LNCaP clone FGC (cell line): ENCODE results near the gene KCP.

ENCODE experiments used
- DNase-seq: peaks from one replicate; pipeline ENCODE4 v3.0.0-alpha.2; 2011; ENCODE audit warnings: low read depth
- H3K4me3 ChIP-seq: 2 replicates; pipeline ENCODE4 v1.5.1; 2011; ENCODE audit warnings: mild to moderate bottlenecking, low read depth, low read length, control low read depth
- CTCF ChIP-seq: IDR thresholded peaks from 2 replicates; pipeline ENCODE4 v1.5.1; 2012; ENCODE audit warnings: mild to moderate bottlenecking; ENCODE audit not compliant: control insufficient read depth, insufficient read depth; ENCODE audit errors: extremely low read depth

KCP gene

DNA sequence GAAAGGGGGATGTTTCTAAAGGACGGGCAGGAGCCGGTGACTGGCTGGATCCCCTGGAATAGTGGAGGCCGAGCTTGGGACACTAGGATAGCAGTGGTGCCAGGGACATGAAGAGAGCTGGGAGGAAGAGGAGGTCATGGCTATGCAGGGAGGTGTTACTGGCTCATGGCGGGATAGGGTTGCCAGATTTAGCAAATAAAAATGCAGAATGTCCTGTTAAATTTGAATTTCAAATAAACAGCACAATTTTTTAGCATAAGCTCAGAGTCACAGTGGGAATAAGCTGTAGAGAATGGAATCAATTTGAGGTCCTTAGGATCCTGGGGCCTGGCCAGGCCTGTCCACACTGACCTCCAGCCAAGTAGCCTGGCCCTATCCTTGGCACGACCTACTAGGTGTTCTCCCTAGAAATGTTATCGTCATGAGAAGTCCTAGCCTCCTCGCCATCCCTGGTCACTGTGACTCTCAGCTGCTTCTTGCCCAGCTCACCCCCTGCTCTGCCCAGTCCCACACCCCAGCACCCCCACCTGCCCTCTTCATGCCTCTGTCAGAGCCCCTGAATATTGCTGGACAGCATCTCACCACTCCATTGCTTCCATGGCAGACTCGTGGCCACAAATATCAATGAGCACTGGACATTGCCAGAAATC lies 7.6 kb upstream of the KCP start:
- no peak overlapping the region for H3K4me3 ChIP-seq
- TF ChIP-seq CTCF = no peak
- no peak for DNase-seq

- TF ChIP-seq CTCF = no peak
- no peak overlapping the region for H3K4me3 ChIP-seq
- no peak for DNase-seq
Observed at GRCh38 chr7:128917122-128917521, 6.6 kb upstream of the KCP start.

DNA sequence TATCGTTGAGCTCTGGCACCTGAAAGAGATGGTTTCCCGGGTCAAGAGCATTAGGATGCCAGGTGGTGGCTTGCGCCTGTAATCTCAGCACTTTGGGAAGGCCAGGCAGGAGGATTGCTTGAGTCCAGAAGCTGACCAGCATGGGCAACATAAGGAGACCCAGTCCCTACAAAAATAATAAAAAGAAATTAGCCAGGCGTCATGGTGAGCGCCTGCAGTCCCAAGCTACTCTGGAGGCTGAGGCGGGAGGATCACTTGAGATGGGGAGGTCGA lies 6.1 kb upstream of the KCP start:
- TF ChIP-seq CTCF = no peak
- no peak for DNase-seq
- H3K4me3 ChIP-seq = no peak overlapping the region

GRCh38 chr7:128915841-128916642 lies 5.5 kb upstream of the KCP start:
- TF ChIP-seq CTCF = no peak
- DNase-seq = no peak
- H3K4me3 ChIP-seq = no peak overlapping the region

DNA sequence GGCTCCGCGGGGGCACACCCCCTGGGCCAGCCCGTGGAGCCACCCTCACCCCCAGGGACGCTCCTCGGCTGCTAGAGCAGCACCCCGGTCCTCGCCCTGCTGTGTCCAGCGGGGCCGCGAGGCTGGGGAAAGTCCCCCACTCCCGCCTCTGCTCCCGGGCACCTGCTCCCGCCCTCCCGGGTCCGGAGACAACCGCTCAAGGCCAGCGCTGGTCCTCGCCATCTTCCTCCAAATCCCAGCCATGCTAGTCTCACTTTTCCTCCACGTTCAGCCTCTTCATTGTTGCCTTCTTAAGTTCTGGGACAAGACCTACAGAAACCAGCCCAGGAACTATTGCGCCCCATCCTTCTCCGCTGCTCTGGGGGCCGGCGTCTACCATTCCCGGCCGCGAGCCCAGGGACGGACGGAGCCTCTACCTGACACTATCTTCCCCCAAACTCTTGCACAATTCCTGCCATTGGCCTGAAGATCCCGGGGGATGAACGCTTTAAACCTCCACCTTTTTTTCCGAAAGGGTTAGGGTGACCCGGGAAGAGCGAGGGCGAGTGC lies 4.8 kb upstream of the KCP start:
- H3K4me3 ChIP-seq = no peak overlapping the region
- no peak for TF ChIP-seq CTCF
- no peak for DNase-seq

GRCh38 chr7:128914566-128915151 lies 4.2 kb upstream of the KCP start:
- TF ChIP-seq CTCF = no peak
- H3K4me3 ChIP-seq = no peak overlapping the region
- DNase-seq = no peak
